Measurements from ENCODE around the gene PRKN.
"Not testable (repeated sequence)": the region's sequence is repeated elsewhere in the genome, so short reads cannot be mapped to it uniquely, and the experiment has no call there.

Gene PRKN

GRCh38 chr6:161546632-161547031 lies 1180.9 kb downstream of the PRKN start:
- DNase-seq (ENCODE audit: low read depth), result no peak

DNA sequence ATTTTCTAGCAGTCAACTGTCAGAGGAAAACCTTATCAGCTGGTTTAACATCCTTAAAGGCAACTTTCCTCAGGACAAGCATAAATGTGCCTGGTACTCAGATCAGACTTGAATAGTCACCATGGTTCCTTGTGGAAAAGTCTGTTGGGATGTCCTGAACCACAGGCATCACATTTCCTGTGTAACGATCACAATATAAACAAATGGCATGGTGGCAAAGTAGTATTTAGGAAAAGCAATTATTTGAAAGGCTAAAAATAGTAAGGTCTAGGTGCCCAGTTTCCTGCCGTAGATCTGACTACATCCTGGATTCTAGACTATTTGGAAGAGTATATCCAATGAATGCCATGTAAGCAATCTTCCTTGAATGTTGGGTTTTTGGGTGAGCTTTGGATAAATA lies 1181.8 kb downstream of the PRKN start:
- no peak for DNase-seq (ENCODE audit: low read depth)

DNA sequence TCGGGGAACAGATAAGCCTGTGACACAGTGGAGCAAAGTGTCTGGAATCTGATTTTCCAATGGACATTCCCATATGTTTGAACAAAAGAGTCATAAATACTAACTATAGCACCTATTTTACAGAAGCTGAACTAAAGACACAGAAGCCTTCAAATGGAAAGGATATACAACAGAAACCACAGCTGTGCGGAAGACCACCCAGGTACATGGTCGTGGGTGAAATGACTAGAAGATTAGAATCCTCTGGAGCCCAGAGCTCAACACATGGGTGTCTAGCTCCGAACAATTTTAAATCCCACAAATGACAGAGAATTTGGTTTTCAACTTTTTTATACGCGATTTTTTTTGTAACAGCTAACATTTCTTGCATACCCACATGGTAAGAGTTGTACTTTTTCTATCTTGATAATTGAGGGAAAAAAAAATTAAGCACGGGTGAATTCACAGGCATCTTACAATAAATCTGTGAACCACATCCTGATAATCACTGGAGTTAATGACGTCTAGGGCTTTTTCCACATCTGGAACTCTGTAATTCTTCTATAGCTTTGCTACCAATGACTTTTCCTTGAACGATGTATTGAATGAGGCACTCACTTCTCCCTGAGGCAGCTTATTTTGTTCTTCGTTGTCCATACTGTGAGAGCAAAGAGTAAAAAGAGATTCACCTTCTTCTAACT lies 1182.6 kb downstream of the PRKN start:
- DNase-seq (ENCODE audit: low read depth), result peak; percentile 65

DNA sequence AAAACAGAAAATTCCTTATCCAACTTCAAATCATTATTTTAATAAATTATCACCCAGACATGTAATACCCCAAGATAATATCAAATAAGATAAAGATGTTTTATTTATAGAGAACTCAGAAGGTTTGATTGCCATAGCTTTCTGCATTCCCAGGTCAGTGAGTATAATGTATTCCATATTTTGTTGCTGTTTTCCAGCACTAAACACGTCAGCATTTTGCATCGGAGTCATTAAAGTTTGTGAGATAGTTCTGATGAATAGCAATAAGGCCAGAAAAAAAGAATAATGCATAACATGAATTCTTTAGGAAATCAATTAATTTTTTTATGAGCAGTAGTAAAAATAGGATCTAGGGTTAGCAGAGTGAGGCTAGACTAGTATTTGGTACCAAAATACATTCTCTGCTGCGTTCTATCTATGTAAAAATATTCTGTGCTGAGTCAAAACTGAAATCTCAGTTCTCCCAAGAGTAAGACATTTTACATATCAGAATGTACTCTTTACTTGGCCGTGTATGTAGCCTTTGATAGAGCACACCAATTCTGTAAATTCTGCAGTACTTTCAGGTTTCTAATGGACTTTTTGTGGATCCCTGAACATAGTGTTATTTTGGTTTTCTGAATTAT lies 1183.8 kb downstream of the PRKN start:
- DNase-seq (ENCODE audit: low read depth), result no peak

- no peak for DNase-seq (ENCODE audit: low read depth)
Measured at GRCh38 chr6:161542346-161542980, 1185.1 kb downstream of the PRKN start.

- no peak for DNase-seq (ENCODE audit: low read depth)
Measured at GRCh38 chr6:161540532-161540931, 1187.0 kb downstream of the PRKN start.

- no peak for DNase-seq (ENCODE audit: low read depth)
Measured at GRCh38 chr6:161536224-161536630, 1191.3 kb downstream of the PRKN start.

DNA sequence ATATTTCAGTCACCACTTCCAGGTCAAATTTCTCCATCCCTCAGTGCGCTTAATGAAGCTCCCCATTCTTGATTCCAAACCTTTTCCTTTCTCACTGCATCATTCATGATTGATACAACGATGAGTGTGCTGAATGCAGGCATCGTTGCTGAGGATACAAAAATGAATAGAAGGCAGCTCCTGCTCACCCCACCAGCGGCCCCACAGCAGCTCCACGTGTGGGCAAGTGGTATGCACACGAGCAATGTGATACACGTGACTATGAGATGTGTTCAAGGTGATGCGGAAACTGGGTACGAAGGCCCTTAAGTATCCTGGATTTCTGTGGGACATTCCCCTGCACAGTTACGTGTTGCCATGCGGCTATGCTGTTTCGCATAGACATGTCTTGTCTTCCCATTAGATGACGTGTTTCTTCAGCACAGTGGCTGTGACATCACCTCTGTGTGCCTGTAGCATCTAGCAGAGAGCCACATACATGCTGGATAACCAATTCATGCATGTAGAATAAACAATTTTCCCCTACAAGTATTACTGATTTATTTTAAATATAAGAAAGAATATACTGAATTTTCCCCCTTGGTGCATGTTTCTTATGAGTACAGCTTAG lies 1193.2 kb downstream of the PRKN start:
- no peak for DNase-seq (ENCODE audit: low read depth)

DNA sequence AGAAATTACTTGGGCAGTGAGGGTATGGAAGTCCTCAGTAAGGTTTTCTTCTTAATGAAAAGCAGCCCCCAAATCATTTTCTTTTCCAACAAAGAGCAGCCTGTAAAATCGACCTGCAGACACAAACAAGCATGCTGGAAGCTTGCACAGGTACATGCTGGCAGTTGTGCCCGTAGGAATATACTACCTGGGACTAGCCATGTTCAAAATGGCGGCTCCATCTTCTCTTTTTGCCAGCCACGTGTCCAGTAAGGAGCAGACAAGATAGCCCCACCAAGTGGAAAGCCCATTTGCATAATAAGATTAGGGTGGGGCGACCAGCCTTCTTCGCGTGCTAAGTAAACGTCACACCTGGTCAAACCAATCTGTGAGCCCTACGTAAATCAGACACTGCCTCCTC lies 1194.3 kb downstream of the PRKN start:
- no peak for DNase-seq (ENCODE audit: low read depth)

GRCh38 chr6:161532536-161532935 lies 1195.0 kb downstream of the PRKN start:
- DNase-seq (ENCODE audit: low read depth), result no peak

DNA sequence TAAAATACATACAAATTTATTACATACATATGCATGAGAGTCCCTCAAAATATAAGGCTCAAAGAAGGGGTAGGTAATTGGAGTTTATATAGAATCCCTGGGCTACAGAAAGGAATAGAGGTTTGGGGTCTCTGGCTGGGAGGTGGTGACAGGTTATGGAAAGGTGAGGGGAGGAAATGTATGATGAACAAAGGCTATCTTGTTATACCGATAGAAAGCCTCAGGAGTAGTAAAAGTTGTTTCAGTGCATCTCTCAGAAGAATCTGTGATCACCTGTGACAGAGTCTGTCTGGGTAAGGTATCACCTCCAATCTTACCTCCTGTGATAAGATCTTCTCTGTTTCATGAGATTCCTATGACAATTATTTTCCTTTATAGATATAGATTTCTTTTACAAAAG lies 1200.8 kb downstream of the PRKN start:
- DNase-seq (ENCODE audit: low read depth), result no peak

GRCh38 chr6:161523362-161523761 lies 1204.2 kb downstream of the PRKN start:
- no peak for DNase-seq (ENCODE audit: low read depth)

- DNase-seq (ENCODE audit: low read depth), result no peak
Measured at GRCh38 chr6:161522276-161522675, 1205.3 kb downstream of the PRKN start.

DNA sequence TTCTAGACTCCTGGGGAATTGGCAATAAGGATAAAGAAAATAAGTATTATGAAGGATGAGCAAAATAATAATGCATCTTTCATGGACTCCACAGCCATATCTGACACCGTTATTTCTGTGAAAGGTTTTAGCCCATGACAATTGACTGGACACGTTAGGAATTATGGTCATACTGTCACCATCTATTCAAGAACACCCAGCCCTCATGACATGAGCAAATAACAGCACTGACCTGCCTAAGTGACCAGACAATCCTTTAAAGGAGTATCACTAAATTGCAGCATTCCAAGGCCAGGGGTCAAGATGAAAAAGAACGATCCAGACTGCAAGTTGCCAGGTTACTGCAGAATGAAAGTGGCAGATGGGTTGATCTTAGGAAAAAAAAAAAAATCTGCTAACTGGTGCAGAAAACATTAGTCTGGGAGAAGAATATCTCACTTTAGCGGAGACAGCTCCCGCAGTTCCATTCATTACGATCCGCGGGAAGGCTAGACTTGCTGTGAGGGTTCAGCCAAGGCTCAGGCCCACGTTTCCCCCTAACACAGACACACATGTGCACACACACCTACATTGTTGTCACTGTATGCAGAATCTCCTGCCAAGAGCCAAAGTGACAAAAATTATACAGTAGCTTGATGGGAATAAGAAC lies 1216.0 kb downstream of the PRKN start:
- no peak for DNase-seq (ENCODE audit: low read depth)

- no peak for DNase-seq (ENCODE audit: low read depth)
Measured at GRCh38 chr6:161508341-161508740, 1219.2 kb downstream of the PRKN start.

DNA sequence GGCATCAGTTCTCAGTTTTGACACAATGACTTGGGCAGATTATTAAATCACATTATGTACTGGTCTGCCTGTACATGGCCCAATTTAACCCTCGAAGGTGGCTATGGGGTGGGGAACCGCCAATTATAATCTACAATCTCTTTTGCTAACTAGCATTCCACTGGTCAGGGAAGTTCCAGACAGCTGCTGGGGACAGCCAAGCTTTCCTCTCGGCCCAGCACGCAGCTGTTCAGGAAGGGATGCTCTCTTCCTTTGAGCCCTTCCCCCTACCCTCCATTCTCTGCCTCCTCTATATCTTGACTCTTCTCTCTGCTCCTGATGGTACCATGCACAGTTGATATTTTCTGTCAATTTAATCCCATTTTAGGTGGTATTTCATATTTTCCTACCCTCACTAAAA lies 1220.2 kb downstream of the PRKN start:
- DNase-seq (ENCODE audit: low read depth), result no peak

DNA sequence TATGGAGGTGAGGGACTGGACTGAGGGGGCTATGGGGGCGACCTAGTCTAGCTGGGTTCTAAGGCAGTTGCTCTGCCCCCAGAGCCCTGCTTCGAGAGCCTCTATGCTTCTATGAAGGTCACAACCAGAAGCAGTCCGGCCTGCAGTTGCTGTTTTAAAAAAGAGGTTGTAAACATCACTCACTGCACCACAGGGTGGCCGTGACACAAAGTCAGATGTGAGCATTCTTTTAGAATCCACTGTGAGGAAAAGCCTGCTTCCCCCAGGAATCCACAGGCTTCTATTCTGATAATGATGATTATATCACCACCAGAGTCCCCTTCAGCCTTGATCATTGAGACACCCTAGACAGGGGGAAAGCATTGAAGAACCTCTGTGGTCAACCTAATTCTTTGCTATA lies 1224.0 kb downstream of the PRKN start:
- DNase-seq (ENCODE audit: low read depth), result no peak

GRCh38 chr6:161498881-161499280 lies 1228.7 kb downstream of the PRKN start:
- DNase-seq (ENCODE audit: low read depth), result no peak

DNA sequence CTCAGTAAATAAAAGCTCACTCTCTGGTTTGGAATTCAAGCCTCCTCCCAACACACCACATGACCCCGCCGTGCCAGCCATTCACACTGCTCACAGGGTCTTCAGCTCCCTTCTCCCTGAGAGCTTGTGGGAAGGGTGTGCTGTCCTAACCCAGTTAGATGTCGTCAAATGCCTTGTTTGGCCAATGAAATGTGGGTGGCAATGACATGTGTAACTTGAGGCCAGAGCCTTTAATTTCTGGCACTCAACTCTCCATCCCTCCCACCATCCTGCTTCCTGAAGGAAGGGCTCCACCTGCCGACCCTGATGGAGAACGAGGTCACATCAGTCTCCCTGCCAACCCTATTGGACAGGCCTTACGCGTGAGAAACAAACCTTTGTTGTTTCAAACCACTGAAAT lies 1229.2 kb downstream of the PRKN start:
- no peak for DNase-seq (ENCODE audit: low read depth)

DNA sequence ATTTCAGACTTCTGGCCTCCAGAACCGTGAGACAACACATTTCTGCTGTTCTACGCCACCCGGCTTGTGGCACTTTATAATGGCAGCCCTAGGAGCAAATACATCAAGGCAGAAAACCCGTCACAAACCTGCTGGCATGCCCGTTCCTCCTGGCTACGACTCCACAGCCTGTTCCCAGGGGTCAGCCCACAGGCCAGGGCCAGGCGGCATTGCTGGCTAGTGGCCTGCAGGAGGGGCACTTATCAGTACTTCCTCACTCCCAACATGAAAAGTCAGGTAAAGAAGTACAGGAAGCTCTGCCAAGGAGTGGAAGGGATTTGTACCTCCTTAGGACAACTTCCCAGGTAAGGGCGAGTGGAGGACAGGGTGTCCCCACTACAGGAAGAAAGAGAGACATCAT lies 1230.6 kb downstream of the PRKN start:
- no peak for DNase-seq (ENCODE audit: low read depth)

DNA sequence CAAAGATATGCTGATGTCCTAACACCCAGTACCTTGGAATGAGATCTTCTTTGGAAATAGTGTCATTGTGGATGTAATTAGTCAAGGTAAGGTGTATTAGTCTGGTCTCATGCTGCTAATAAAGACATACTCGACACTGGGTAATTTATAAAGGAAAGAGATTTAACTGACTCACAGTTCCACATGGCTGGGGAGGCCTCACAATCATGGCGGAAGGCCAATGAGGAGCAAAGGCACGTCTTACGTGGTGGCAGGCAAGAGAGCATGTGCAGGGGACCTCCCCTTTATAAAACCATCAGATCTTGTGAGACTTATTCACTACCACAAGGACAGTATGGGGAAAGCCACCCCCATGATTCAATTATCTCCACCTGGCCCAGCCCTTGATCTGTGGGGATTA lies 1231.3 kb downstream of the PRKN start:
- DNase-seq (ENCODE audit: low read depth), result not testable (repeated sequence)

DNA sequence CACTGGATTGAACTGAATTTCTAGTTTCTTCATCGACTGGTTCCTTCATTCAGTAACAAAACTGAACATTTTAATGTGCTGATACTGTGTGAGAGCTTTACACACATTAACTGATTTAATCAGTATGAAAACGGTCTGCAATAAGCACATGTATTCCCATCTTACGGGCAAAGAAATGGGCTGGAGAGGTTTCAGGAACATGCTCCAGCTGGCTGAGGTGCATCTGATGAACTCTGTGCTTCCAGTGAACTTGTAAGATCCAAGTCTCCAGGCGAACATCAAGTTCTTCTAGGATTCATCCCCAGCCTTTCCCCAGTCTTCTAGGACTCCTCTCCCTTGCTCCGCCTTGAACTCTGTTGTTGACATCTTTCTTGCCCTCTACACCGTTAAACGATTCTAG lies 1233.0 kb downstream of the PRKN start:
- DNase-seq (ENCODE audit: low read depth), result no peak

All from non-pigmented ciliary epithelial cell (primary cell).